ENCODE results near the gene CCDC88C.

- TF ChIP-seq CTCF (IDR thresholded peaks at IDR 0.05; ENCODE audit: insufficient read depth, low read depth, low read length) (no peak), EZH2 (IDR thresholded peaks at IDR 0.05; ENCODE audit: insufficient read depth, low read length) (no peak)
These were observed 63.3 kb downstream of the CCDC88C start for GRCh38 chr14:91354221-91354916.
